ENCODE results near the gene TALDO1.

TALDO1 gene

DNA sequence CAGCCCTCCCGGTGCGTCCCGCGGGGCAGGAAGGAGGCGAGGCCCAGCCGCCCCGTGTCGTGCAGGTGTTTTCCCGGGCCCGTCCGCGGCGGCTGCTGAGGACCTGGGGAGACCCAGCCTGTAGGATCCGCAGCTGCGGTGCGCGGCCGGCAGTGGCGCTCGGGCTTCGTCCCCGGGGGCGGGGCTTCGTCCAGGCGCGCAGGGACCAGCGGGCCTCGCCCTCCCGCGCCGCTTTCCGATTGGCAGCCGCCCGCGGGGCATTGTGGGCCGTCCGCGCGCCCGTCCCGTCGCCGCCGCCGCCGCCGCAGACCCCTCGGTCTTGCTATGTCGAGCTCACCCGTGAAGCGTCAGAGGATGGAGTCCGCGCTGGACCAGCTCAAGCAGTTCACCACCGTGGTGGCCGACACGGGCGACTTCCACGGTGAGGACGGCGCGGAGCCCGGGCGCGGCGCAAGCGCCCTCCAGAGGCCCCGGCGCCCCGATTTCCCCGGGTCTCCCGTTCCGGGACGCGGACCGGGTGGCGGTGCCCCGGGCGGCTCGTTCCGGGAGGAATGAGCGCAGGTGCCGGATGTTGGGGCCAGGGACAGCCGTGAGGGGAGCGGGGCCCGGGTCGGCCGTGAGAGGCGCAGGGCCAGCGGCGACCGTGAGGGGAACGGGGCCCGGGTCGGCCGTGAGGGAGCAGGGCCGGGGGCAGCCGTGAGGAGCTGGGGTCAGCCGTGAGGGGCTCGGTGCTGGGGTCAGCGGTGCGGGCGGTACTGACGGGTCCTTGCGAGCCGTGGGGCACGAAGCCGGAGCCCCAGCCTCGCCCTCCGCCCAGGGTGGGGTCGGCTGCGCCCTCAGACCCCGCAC, at the start of gene TALDO1:
Gene TALDO1 (plus strand): TSS at position 307 of the 849 bp plus-strand sequence. CDS start 18 bp downstream, at position 325.
- DNase-seq, result peak; percentile 63

DNA sequence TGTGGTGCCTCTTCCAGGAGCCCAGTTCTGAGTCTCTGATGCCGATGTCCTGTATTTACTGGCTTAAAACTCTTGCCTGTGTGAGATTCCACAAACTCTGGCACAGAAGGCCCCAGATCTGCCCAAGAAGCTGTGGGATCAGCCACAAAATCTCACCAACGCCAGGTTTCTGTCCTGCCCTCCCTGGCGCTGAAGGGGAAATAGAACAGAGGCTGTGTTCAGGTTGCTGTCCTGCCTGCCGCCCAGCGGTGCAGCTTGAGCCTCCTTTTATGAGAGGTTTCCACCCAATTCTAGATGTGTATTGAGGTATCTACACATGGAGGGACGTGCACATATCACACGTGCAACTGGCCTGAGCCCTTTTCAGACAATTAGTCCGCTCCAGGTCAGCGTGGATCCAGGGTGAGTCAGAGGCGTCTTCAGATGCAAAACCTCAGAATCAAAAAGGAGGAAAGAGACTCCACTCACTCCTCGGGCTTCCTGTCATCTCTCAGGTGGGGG, 49.4 kb upstream of the TALDO1 start:
- no peak for DNase-seq

DNA sequence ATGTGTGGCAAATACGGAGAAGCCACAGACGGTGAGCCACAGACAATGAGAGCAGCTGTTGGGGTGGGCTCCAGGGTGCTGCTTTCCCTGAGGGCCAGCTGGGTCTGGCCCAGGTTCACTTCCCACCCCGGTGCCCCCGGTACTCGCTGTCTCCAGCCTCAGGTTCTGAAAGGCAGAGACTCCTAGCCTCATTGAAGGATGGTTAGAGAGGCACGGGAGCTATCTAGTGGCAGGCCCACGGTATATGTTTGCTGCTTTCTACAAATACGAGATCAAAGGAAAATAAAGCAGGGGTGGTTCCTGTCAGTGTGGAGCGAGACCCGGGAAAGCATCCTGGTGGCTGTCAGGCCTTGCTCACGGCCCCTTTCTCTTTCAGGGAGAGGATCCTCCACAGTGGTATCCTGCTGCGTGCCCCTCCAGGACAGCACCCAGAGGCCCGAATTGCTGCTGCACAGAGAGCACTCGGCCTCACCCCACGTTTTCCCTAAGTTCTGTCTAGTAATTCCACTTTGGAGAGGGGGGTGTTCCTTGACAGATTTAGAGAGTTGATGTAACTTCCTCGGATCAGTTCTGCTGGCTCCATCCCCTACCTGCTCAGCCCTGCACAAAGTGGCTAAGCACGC, 48.7 kb upstream of the TALDO1 start:
- no peak for DNase-seq

DNA sequence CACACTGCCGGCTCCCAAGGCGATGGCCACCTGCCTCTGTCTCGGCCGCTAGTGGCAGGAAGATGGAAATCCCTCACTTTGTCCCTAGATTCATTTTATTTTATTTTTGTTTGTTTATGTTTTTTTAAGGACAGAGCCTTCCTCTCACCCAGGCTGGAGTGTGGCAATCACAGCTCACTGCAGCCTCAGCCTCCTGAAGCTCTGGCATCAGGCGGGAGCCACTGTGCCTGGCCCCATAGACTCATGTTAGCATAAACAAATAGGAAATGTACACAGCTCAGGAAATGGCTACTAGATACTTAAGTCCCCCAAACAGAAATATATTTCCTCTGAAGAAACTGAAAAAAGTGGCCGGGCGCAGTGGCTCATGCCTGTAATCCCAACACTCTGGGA, 48.2 kb upstream of the TALDO1 start:
- DNase-seq, result no peak

DNA sequence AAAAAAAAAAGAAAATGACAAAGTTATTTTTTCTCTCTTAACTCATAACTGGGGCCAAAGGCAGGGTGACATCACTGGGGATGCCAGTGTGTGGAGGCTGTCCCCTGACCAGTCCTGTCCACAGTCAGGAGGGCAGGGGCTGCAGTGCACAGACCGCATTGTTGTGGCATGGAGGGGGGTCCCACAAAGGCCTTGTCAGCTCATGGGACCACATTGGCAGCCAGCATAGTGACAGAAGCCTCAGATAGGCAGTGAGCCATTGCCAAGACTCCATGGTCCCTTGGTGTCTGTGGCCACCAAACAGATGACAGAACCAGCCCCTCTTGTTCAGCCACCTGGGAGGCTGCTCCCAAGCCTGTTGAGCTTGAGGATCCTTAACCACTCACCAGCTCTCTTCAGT, 47.5 kb upstream of the TALDO1 start:
- no peak for DNase-seq

DNA sequence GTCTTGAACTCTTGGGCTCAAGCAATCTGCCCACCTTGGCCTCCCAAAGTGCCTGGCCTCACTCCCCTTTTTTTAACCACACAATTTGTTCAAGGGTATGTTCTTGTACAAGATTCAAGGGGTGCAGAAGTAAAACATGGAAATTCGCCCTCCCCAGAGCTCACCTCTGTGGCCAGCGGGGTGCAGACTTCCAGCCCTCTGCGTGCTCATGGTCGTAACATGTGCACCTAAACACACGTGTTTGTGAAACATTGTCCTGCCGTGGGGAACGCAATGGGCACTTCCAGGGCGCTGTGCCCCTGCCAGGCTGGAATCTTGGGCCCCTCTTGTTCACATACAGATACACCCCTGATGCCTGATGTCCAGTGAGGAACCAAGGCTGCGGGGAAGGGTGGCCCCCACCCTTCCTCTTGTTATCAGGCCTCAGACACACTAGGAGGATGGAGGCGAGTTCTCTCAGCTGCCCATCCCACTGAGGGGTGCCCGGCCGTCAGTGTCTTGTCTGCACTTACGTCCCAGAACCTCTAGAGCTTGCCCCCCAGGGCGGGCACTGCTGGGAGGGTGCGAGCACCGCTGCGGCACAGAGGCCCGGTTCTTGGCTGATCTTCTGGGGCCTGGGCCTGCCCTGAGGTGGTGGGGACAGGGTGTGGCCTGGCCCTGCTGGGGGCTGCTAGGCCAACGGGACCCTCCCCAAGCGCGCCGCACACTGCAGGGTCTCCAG, 45.4 kb upstream of the TALDO1 start:
- no peak for DNase-seq

DNA sequence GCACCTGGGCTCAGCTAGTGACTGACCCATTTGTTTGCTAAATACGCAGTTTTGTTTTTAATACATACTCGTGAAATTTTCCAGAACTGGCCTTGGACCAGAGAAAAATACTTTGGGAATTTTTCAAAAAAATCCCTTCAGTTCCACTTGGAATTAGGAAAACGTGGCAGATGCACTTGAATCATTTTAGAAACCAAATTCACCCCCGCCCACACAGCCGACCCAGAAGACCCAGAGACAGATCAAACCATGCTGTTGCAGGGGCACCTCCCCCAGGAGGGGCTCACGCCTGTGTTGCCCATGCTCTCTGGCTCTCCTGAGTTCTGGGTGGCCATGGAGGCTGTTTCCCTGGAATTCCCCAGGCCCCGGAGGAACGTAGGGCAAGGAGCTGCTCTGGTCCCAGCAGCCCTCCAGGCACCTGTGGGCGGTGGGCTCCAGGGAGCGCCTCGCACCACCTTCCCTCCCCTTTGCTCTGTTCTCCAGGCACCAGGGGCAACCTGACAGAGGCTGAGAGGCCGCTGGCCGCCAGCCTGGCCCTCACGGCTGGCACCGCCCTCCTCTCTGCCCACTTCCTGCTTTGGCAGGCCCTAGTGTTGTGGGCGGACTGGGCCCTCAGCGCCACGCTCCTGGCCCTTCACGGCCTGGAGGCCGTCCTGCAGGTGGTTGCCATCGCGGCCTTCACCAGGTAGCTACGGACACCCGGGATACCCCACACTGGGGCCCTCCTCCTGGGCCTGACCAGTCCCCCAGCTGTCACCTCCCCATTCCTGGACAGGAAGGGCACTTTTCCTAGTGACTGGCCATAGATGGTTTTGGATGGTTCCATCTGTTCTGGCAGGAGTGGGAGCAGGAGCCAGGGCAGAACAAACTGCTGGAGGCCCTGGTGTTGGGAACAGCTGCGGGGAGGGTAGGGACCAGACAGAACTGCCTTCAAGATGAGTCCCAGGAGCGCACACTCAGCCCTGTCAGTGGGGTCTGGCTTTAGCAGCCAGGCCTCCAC, 44.5 kb upstream of the TALDO1 start:
- DNase-seq, result no peak

DNA sequence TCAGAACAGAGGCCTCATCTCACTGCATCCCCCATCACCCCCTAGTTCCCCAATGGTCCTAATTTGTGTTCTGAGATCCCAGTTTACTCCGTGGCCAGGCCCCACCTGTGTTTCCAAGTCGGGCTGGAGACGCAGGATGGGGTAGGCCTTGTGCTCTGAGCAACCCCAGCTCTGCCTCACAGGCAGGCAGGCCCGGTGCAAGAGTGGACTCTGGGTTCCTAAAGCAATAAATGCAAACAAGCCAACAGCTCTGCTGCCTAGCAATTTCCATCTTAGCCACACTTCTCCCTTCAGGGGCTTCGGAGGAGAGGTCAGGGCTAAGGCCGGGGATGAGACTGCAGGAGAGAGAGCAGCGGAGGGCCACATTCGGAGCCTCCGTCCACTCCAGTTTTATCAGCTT, 43.8 kb upstream of the TALDO1 start:
- DNase-seq, result no peak

DNA sequence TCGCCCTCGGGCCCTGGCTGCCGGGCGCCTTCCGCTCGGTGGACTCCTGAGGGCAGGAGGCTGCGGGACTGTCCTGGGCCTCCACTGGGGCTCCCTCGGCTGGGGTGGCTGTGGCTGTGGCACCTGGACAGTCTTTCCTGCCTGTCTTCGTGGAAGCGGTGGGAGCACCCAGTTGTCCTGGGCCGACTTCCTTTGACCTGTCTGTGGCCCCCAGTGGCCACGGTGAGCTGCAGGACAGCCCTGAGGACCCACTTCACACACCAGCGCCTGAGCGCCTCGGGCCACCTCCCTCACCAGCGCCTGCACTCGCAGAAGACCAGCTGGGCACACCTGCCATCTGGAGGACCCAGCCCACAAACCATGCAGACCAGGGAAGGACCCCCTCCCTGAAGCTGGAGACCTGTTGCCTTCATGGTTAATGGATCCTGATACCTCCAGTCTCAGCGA, 43.0 kb upstream of the TALDO1 start:
- no peak for DNase-seq

DNA sequence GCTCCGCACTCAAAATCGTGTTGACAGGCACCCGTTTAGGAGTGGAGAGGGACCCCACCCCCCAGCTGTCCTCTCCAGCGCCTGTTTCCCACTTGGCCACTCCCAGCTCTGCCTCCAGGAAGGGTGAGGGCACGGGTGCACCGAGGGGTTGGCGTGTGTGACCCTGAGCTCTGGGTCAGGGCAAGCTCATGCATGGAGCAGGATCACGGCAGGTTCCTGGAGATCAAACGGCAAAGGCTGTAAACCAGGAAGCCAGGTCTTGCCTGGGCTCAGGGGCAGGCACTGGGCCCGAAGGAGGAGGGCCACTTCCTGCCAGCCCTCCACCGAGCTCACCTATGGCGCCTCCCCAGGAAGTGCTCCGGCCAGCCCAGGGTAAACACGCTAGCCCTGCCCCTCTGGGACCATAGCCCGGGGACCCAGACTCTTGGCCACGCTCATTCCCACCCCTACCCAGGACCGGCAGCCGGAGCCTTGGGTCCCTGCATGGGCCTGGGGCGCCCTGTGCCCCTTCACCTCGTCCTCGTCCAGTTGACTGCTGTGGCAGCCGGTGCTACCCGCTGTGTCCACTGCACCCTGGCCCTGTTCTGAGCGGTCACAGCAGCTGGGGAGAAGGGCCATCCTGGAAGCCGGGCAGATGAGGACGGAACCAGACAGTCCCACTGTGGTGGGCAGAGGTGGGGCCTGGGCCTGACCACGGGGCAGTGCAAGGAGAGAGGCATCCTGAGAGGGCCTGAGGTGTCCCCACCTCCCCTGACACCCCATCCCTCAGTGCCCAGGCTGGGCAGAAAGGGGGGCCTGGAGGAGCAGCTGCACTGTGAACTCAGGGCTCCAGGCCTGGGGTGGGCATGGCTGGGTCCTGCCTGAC, 42.3 kb upstream of the TALDO1 start:
- DNase-seq, result no peak

DNA sequence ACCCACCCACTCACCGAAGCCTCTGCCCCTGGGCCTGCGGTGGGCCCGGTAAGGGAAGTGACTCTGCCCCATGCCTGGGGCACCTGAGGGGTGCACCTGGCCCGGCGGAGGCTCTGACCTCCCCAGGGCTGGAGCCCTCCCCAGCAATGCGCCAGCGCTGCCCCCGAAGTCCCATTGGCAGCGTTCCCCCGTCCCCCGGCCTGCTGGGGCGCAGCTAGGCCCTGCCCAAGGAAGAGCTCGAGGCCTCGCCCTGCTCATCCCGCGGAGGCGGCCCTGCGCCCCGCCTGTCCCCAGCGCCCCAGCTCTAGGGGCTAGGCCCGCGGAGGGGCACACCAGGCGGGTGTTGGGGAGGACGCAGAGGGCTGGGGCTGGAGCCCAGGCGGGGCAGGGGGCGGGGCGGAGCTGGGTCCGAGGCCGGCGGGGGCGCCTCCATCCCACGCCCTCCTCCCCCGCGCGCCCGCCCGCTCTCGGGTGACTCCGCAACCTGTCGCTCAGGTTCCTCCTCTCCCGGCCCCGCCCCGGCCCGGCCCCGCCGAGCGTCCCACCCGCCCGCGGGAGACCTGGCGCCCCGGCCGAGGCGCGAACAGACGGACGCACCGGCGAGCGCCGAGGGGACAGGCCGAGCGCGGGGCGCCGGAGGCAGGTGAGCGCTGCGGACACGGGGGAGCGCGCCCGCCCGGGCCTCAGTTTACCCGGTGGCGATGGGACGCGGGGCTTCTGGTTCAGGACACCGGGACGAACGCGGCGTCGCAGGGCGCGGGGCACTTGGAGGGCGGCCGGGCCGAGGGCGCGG, 41.4 kb upstream of the TALDO1 start, which contains the start of gene EPS8L2:
Gene EPS8L2 (plus strand): TSS at position 586 of the 793 bp plus-strand sequence. CDS start 3,177 bp downstream, outside the sequence.
- no peak for DNase-seq

DNA sequence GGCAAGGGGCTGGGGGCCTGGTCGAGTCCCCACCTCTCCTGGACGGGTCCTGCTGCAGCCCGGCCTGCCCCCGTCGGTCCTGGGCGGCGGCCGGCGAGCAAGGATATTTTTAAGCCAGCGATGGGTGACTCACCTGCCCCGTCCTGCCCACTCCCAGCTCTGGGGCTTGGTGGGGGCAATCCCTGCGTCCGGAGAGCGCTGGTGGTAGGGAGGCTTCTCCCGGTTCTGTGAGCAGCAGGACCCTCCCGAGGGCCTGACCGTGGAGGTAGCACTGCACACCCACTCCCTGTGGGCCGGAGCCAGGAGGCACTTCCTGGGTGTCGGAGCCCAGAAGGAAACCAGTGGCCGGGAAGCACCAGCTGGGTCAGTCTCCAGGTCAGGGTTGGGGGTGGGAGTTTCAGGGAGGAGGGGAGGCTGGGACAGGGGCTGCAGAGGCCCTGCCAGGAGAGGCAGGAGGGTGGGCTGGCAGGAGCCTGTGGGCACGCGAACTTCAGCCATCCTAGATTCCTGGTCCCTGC, 40.8 kb upstream of the TALDO1 start:
- DNase-seq, result no peak

DNA sequence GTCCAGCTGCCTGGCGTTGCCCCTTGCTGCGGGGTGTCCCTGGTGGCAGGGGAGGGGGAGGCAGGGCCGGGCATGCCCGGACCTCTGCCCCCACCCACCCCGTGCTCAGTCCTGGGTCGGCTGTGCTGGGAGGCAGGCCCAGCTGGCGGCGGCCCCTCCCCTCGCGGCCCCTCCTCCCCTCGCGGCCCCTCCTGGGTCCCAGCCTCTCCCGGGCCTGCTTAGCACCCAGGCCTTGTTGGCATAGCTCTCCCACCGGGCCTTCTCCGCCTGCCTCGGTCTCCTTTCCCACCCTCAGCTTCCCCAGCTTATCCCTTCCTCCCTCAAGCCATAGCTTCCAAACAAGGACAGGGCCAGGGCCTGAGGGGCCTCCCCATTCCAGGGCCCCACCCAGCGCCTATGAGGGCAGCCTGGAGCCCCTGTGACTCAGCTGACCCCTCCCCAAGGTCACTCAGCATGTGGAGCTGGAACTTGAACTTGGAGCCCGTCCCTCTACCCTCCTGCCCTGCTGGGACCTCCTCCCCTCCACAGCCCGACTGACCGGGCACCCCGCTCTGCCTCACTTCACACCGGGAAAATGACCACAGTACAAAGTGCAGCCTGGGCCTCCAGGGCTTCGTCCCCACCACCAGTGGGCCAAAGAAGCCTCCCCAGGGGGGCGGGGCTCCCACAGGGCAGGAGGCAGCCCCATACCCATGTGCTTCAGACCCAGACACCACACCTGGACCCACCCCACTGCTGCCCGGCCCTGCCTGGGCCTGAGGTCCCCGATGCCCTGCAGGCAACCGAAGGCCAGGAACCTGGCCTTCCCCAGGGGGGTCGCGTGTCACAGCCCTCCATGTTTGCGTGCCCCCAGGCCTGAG, 40.1 kb upstream of the TALDO1 start:
- DNase-seq, result peak; percentile 26

DNA sequence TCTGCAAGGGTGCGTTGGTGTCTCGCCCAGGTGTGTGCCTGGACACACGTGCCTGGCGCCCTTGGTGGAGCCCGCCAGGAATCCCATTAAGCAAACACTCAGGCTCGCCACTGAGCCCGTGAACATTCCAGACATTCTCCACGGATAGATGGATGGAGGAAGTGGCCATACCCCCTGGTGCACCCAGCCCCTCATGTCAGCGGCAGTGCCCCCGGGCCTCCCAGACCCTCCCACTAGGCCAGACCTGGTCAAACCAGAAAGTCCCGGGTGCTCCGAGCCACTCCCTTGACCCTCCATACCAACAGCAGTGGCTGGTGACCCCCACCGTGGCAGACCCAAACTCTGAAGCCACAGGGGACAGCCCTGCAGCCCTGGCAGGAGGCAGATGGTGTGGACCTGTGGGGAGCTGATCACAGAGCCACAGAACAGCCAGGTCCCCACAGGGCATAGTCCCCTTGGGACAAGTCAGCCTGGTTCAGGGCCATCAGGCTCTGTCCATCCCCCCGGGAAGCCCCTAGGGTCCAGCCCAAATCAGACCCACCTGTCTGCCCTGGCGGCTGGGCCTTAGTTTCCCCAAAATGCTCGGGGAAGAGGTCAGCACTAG, 39.3 kb upstream of the TALDO1 start:
- DNase-seq, result no peak

DNA sequence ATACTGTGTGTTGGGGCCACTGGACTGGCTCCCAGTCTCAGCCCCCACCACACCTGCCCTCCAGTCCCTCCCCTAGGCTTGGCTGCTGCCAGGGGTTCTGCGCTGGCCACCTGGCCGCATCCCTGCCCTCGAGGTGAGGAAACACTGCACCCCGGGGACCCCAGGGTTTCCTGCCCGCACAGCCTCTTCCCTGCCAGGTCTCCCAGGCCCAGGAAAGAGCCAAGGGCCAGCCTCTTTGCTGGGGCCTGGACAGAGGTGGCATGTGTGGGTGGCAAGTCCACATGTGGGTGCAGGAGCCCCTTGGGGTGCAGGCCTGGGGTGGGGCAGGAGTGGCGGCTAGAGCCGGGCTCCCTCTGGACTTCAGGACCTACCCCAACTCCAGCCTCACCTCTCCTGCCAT, 38.8 kb upstream of the TALDO1 start:
- no peak for DNase-seq

DNA sequence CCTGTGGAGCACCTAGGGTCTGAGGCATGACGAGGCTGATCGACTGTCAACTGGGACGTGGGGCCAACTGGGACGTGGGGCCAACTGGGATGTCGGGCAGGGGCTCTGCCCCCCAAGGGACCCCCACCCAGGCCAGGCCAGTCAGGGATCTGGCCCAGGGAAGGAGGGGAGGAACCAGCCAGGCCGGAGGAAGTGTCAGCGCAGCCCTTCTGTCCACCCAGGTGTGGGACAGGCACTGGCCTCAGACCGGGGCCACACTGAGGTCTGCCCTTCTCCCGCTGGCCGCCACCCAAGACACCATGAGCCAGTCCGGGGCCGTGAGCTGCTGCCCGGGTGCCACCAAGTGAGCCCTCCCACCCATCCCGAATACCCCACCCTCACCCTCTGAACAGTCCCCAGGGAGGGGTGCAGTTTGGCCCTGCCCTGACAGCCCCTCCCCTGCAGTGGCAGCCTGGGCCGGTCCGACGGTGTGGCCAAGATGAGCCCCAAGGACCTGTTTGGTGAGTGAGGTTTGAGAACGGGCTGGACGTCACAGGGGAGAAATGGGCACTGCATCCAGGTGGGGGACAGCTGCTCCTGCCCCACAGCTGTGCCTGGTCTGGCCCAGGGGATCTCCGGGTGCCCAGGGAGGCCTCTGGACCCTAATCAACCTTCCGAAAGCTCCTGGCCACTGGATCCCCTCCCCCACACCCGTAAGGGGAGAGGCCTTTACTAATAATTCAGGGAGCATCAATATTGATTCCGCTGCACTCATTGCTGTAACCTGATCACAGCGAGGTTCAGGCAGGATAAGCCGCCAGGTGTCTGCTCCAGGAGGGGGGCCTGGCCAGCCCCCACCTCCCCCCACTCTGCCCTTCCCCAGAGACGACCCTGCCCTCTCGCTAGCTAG, 37.9 kb upstream of the TALDO1 start:
- peak; percentile 6 for DNase-seq

DNA sequence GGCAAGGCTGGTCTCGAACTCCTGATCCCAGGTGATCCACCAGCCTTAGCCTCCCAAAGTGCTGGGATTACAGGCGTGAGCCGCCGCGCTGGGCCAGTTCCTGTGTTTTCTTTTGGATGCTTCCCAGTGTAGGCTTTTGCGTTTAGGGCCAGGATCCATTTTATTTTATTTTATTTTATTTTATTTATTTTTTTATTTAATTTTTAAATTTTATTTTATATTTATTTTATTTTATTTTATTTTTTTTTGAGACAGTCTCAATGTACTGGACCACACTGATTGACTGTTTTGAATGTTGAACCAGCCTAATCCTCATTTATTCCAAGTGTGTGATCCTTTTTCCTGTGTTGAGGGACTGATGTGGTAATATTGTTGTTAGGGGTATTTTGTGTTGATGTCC, 32.8 kb upstream of the TALDO1 start:
- DNase-seq, result no peak
